ENCODE data around the gene ABCA10. TPM values are rescaled to one million over a fixed set of nuclear protein-coding genes. Genes with fewer than 3 reads are reported as not detected.

Gene ABCA10
- total RNA-seq, 1 experiment from 2014 or later = 0.34 TPM

DNA sequence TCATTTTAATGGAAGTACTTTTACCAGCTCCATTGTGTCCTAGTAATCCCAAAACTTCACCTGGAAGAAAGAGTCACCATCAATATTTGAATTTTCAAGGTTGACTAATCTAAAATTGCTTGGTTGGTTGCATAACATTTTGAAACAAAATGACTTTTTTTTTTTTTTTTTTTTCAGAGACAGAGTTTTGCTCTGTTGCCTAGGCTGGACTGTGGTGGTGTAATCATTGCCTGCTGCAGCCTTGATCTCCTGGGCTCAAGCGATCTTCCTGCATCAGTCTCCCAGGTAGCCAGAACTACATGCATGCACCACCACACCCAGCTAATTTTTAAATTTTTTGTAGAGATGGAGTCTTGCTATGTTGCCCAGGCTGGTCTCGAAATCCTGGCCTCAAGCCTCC is 74.4 kb downstream of the ABCA10 start:
- CTCF ChIA-PET = no interaction called here
- Histone ChIP-seq H2AFZ (ENCODE audit: low read depth, low read length, poor library complexity, severe bottlenecking) (no peak overlapping the region), H3K4me1 (ENCODE audit: control insufficient read depth in 1 of 2, insufficient read depth in 2 of 2, low read length in 2 of 2) (no peaks in the 10 kb centered on the region), H3K9me2 (ENCODE audit: insufficient read depth) (no peaks in the 10 kb centered on the region; the same call in 1 of the 2 replicates), H3K4me3 (replicated peaks in 1 of 2; ENCODE audit: low read depth in 1 of 2, low read length in 2 of 2) (no peak overlapping the region), H4K20me1 (ENCODE audit: insufficient read depth) (no peaks in the 10 kb centered on the region), H3K9me3 (ENCODE audit: control insufficient read depth in 1 of 2, insufficient read depth in 1 of 2, low read depth in 1 of 2, low read length in 2 of 2) (no peaks in the 10 kb centered on the region), H3K27ac (ENCODE audit: low read depth, low read length) (no peak overlapping the region), H3K27me3 (ENCODE audit: insufficient read depth, low read length) (no peaks in the 10 kb centered on the region), H3K36me3 (ENCODE audit: control insufficient read depth in 1 of 2, insufficient read depth in 2 of 2, low read length in 2 of 2) (no peaks in the 10 kb centered on the region), H3K9ac (ENCODE audit: low read length) (no peak overlapping the region), H3K79me2 (ENCODE audit: insufficient read depth, low read length) (no peaks in the 10 kb centered on the region), H3K4me2 (ENCODE audit: low read length) (no peak overlapping the region)
- DNase-seq (ENCODE audit: low read depth, low spot score) (no peak), ATAC-seq (no peak)
- POLR2A ChIA-PET = no interaction called here
- no TSS peak for BruUV-seq (replicated peaks)
- no peak for TF ChIP-seq TCF7L2 (IDR thresholded peaks at IDR 0.05; ENCODE audit: borderline replicate concordance, extremely low read depth, insufficient read depth, insufficient read length)
- RAD21 ChIA-PET (ENCODE audit: low non-redundant PET in 1 of 2, low total read pairs in 2 of 2, uncharacterized antibody in 2 of 2, unreplicated experiment in 2 of 2) = no interaction called here
- intact Hi-C loops (cut with micrococcal nuclease) = no loop called here

GRCh38 chr17:69150333-69150732 is 78.3 kb downstream of the ABCA10 start:
- RAD21 ChIA-PET (ENCODE audit: low non-redundant PET in 1 of 2, low total read pairs in 2 of 2, uncharacterized antibody in 2 of 2, unreplicated experiment in 2 of 2) = no interaction called here
- Histone ChIP-seq H3K4me2 (ENCODE audit: low read length) (no peak overlapping the region), H4K20me1 (ENCODE audit: insufficient read depth) (no peaks in the 10 kb centered on the region), H3K9me2 (ENCODE audit: insufficient read depth) (no peaks in the 10 kb centered on the region), H3K36me3 (ENCODE audit: control insufficient read depth in 1 of 2, insufficient read depth in 2 of 2, low read length in 2 of 2) (no peaks in the 10 kb centered on the region), H3K4me3 (replicated peaks in 1 of 2; ENCODE audit: low read depth in 1 of 2, low read length in 2 of 2) (no peak overlapping the region), H3K27me3 (ENCODE audit: insufficient read depth, low read length) (no peaks in the 10 kb centered on the region), H3K9me3 (ENCODE audit: control insufficient read depth in 1 of 2, insufficient read depth in 1 of 2, low read depth in 1 of 2, low read length in 2 of 2) (no peaks in the 10 kb centered on the region), H3K79me2 (ENCODE audit: insufficient read depth, low read length) (no peaks in the 10 kb centered on the region), H3K9ac (ENCODE audit: low read length) (no peak overlapping the region), H3K4me1 (ENCODE audit: control insufficient read depth in 1 of 2, insufficient read depth in 2 of 2, low read length in 2 of 2) (no peaks in the 10 kb centered on the region), H3K27ac (ENCODE audit: low read depth, low read length) (no peak overlapping the region), H2AFZ (ENCODE audit: low read depth, low read length, poor library complexity, severe bottlenecking) (no peak overlapping the region)
- POLR2A ChIA-PET = no interaction called here
- no peak for ATAC-seq
- CTCF ChIA-PET = no interaction called here
- intact Hi-C loops (cut with micrococcal nuclease) = no loop called here
- BruUV-seq (replicated peaks) = no TSS peak
- TF ChIP-seq EZH2 (IDR thresholded peaks at IDR 0.05) = no peak
- no peak for TF ChIP-seq TCF7L2 (IDR thresholded peaks at IDR 0.05; ENCODE audit: borderline replicate concordance, extremely low read depth, insufficient read depth, insufficient read length)
- no peak for TF ChIP-seq SRF (IDR thresholded peaks at IDR 0.05; ENCODE audit: low read depth)
- TF ChIP-seq, protein P1, sequence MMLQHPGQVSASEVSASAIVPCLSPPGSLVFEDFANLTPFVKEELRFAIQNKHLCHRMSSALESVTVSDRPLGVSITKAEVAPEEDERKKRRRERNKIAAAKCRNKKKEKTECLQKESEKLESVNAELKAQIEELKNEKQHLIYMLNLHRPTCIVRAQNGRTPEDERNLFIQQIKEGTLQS (IDR thresholded peaks at IDR 0.05) = no peak
- no peak for TF ChIP-seq CEBPB (IDR thresholded peaks at IDR 0.05; ENCODE audit: low read depth)
- TF ChIP-seq ZBTB33 (IDR thresholded peaks at IDR 0.05; ENCODE audit: extremely low read depth, insufficient replicate concordance, low read length) = no peak
- TF ChIP-seq, protein P2, sequence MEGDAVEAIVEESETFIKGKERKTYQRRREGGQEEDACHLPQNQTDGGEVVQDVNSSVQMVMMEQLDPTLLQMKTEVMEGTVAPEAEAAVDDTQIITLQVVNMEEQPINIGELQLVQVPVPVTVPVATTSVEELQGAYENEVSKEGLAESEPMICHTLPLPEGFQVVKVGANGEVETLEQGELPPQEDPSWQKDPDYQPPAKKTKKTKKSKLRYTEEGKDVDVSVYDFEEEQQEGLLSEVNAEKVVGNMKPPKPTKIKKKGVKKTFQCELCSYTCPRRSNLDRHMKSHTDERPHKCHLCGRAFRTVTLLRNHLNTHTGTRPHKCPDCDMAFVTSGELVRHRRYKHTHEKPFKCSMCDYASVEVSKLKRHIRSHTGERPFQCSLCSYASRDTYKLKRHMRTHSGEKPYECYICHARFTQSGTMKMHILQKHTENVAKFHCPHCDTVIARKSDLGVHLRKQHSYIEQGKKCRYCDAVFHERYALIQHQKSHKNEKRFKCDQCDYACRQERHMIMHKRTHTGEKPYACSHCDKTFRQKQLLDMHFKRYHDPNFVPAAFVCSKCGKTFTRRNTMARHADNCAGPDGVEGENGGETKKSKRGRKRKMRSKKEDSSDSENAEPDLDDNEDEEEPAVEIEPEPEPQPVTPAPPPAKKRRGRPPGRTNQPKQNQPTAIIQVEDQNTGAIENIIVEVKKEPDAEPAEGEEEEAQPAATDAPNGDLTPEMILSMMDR (IDR thresholded peaks at IDR 0.05 in 2 of 3, conservative IDR thresholded peaks at IDR 0.05 in 1 of 3; ENCODE audit: borderline replicate concordance in 1 of 3, insufficient read depth in 1 of 3, low read depth in 2 of 3, low read length in 2 of 3) = no peak
- TF ChIP-seq ZNF274 (IDR thresholded peaks at IDR 0.05; ENCODE audit: low read depth, low read length) = no peak
- TF ChIP-seq RAD21 (IDR thresholded peaks at IDR 0.05; ENCODE audit: low read depth) = no peak
- no peak for TF ChIP-seq EGR1 (IDR thresholded peaks at IDR 0.05; ENCODE audit: low read depth)
- DNase-seq (ENCODE audit: low read depth, low spot score) = no peak
